HepG2 (cell line): ENCODE measurements around the gene BAZ1A. TPM values are rescaled to one million over a fixed set of nuclear protein-coding genes. Genes with fewer than 3 reads are reported as not detected.

ENCODE experiments used
- AKAP8 ChIP-seq: sonication (generic); formaldehyde crosslinking; IDR thresholded peaks from 2 replicates; pipeline ENCODE4 v1.5.1; 2020; ENCODE audit warnings: mild to moderate bottlenecking, missing genetic modification reagents
- ASH2L ChIP-seq: fragments of 300-600, 200-600 bp; sonication (generic); IDR thresholded peaks from 2 replicates; pipeline ENCODE4 v1.7.0; 2017; ENCODE audit warnings: low read depth, mild to moderate bottlenecking, moderate library complexity, mixed read lengths, low read length; ENCODE audit not compliant: insufficient read length
- ATAD3A ChIP-seq: sonication (generic); formaldehyde crosslinking; IDR thresholded peaks from 2 replicates; pipeline ENCODE4 v1.4.0; 2020; ENCODE audit warnings: missing genetic modification reagents
- CREB3 ChIP-seq: sonication (generic); formaldehyde crosslinking; IDR thresholded peaks from 2 replicates; pipeline ENCODE4 v1.5.0; 2020; ENCODE audit warnings: missing genetic modification reagents
- ELF1 ChIP-seq: sonication (generic); formaldehyde crosslinking; IDR thresholded peaks from 2 replicates; pipeline ENCODE4 v1.4.0; 2020; ENCODE audit warnings: missing genetic modification reagents
- ELF3 ChIP-seq: IDR thresholded peaks from 2 replicates; pipeline ENCODE4 v1.6.1; 2016; ENCODE audit warnings: missing genetic modification reagents, missing compliant biosample characterization
- JUND ChIP-seq: sonication (generic); formaldehyde crosslinking; IDR thresholded peaks from 2 replicates; pipeline ENCODE4 v1.8.0; 2022; ENCODE audit warnings: mild to moderate bottlenecking, missing genetic modification reagents
- KDM2A ChIP-seq: sonication (generic); formaldehyde crosslinking; IDR thresholded peaks from 2 replicates; pipeline ENCODE4 v1.4.0; 2020; ENCODE audit warnings: low read depth, missing genetic modification reagents, borderline replicate concordance
- KDM3A ChIP-seq: IDR thresholded peaks from 2 replicates; pipeline ENCODE4 v1.6.1; 2018; ENCODE audit warnings: low read depth, missing compliant biosample characterization
- MED13 ChIP-seq: sonication (generic); formaldehyde crosslinking; IDR thresholded peaks from 2 replicates; pipeline ENCODE4 v1.5.0; 2020; ENCODE audit warnings: missing genetic modification reagents
- POLR2AphosphoS2 ChIP-seq: IDR thresholded peaks from 2 replicates; pipeline ENCODE4 v1.6.1; 2011; ENCODE audit warnings: low read depth, low read length, improper control_type of control experiment
- RBM39 ChIP-seq: fragments of 200-400 bp; formaldehyde crosslinking; IDR thresholded peaks from one replicate; pipeline ENCODE4 v1.6.1; 2018; ENCODE audit warnings: antibody characterized with exemption, mild to moderate bottlenecking, low read depth, low read length; ENCODE audit not compliant: poor library complexity, severe bottlenecking
- REXO4 ChIP-seq: sonication (generic); formaldehyde crosslinking; IDR thresholded peaks from 2 replicates; pipeline ENCODE4 v1.8.0; 2022; ENCODE audit warnings: missing genetic modification reagents, mild to moderate bottlenecking, borderline replicate concordance
- ZFP1 ChIP-seq: IDR thresholded peaks from 2 replicates; pipeline ENCODE4 v1.6.1; 2016
- ZNF589 ChIP-seq: sonication (generic); formaldehyde crosslinking; conservative IDR thresholded peaks from 2 replicates; pipeline ENCODE4 v1.8.0; 2022; ENCODE audit warnings: mild to moderate bottlenecking, moderate library complexity, missing genetic modification reagents
- ZNF773 ChIP-seq: sonication (generic); formaldehyde crosslinking; IDR thresholded peaks from 2 replicates; pipeline ENCODE4 v1.4.0; 2020; ENCODE audit warnings: missing genetic modification reagents, borderline replicate concordance
- ZSCAN12 ChIP-seq: sonication (generic); formaldehyde crosslinking; IDR thresholded peaks from 2 replicates; pipeline ENCODE4 v1.9.0; 2021; ENCODE audit warnings: mild to moderate bottlenecking, missing genetic modification reagents
- ZSCAN20 ChIP-seq: sonication (generic); formaldehyde crosslinking; IDR thresholded peaks from 2 replicates; pipeline ENCODE4 v1.4.0; 2020; ENCODE audit warnings: missing genetic modification reagents, mild to moderate bottlenecking, borderline replicate concordance
- polyA plus RNA-seq, 8 experiments: library from polyadenylated mRNA; depleted of rRNA in 3 of 8; stranded (reverse) in 7 of 8; unstranded in 1 of 8; fragments of >200 nt; fragmentation: Illumina TruSeq in 4 of 8; extraction: Trizol in 4 of 8; gene quantifications; 2 replicates each; pipeline versions ENCODE4 v1.2.1 to v1.2.3, GENCODE V29; 2011 to 2016; ENCODE audit warnings: low read depth in 4 of 8, missing spikeins in 1 of 8, mixed read lengths in 1 of 8; ENCODE audit not compliant: insufficient read depth in 1 of 8
- total RNA-seq, 5 experiments: library from RNA; depleted of rRNA; stranded (reverse); fragments of >200 nt; fragmentation: Illumina TruSeq; extraction: Trizol; gene quantifications; 2 replicates each; pipeline ENCODE4 v1.2.3, GENCODE V29; 2016; ENCODE audit warnings: low read depth in 1 of 5
- TF ChIP-seq, protein P1 (sequence below): IDR thresholded peaks from 2 replicates; pipeline ENCODE4 v1.6.1; 2016; ENCODE audit warnings: missing compliant biosample characterization, missing genetic modification reagents, borderline replicate concordance
- TF ChIP-seq, protein P2 (sequence below): sonication (generic); formaldehyde crosslinking; conservative IDR thresholded peaks from 2 replicates; pipeline ENCODE4 v1.8.0; 2022; ENCODE audit warnings: mild to moderate bottlenecking, moderate library complexity, missing genetic modification reagents
- TF ChIP-seq, protein P3 (sequence below): sonication (generic); formaldehyde crosslinking; IDR thresholded peaks from 2 replicates; pipeline ENCODE4 v1.4.0; 2020; ENCODE audit warnings: missing genetic modification reagents, borderline replicate concordance
- TF ChIP-seq, protein P4 (sequence below): sonication (generic); formaldehyde crosslinking; IDR thresholded peaks from 2 replicates; pipeline ENCODE4 v1.8.1; 2023; ENCODE audit warnings: missing genetic modification reagents, mild to moderate bottlenecking, borderline replicate concordance

BAZ1A gene
- total and polyA plus RNA-seq, 2 of the 13 experiments (the other 11 are each of a cell fraction or from before 2014, with no cell fraction given) = 20.9 to 56.8 TPM

DNA sequence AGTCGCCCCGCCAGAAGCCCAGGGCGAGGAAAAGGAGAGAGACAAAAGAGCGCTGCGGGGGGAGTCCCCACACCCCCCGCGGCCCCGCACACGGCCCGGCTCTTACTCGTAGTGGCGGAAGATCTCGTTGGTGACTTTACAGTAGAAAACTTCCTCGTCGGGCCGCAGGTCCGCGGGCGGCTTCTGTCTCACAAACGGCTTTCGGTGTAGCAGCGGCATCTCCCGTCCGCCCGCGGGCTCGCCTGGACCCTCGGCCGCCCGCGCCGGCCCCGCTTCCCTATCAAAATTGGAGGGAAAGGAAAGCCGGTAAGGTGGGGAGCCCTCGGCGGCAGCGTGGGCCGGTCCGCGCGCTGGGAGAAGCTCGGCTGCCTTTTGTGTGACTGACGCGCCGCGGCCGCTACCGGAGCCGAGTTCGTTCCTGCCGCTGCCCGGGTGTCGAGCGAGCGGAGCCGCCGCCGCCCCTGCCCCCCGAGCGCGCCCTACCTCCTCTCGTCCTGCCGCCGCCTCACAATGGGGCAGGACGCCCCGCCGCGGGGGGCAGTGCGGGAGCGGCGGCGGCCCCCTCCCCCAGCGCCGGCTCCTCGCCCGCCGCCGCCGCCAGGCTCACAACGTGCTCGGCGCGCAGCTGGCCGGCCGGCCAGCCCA, 652 bp downstream of the BAZ1A start (continued):
- 0 out of 2 replicates have a peak, but pooled peaks have one; percentile 46 for TF ChIP-seq ELF1 (CRISPR knock-in tag)
- 0 out of 2 replicates have a peak, but pooled peaks have one; percentile 3 for TF ChIP-seq KDM3A (CRISPR knock-in tag)
- TF ChIP-seq MED13 (CRISPR knock-in tag) = no peak
- TF ChIP-seq, protein P1, sequence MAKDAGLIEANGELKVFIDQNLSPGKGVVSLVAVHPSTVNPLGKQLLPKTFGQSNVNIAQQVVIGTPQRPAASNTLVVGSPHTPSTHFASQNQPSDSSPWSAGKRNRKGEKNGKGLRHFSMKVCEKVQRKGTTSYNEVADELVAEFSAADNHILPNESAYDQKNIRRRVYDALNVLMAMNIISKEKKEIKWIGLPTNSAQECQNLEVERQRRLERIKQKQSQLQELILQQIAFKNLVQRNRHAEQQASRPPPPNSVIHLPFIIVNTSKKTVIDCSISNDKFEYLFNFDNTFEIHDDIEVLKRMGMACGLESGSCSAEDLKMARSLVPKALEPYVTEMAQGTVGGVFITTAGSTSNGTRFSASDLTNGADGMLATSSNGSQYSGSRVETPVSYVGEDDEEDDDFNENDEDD (CRISPR knock-in tag) = peak; percentile 56; the same call in 1 of the 2 replicates
- TF ChIP-seq, protein P2, sequence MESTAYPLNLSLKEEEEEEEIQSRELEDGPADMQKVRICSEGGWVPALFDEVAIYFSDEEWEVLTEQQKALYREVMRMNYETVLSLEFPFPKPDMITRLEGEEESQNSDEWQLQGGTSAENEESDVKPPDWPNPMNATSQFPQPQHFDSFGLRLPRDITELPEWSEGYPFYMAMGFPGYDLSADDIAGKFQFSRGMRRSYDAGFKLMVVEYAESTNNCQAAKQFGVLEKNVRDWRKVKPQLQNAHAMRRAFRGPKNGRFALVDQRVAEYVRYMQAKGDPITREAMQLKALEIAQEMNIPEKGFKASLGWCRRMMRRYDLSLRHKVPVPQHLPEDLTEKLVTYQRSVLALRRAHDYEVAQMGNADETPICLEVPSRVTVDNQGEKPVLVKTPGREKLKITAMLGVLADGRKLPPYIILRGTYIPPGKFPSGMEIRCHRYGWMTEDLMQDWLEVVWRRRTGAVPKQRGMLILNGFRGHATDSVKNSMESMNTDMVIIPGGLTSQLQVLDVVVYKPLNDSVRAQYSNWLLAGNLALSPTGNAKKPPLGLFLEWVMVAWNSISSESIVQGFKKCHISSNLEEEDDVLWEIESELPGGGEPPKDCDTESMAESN (CRISPR knock-in tag) = 0 out of 2 replicates have a peak, but pooled peaks have one; percentile 2
- TF ChIP-seq ZFP1 (CRISPR knock-in tag) = 0 out of 2 replicates have a peak, but pooled peaks have one; percentile 6
- TF ChIP-seq, protein P3, sequence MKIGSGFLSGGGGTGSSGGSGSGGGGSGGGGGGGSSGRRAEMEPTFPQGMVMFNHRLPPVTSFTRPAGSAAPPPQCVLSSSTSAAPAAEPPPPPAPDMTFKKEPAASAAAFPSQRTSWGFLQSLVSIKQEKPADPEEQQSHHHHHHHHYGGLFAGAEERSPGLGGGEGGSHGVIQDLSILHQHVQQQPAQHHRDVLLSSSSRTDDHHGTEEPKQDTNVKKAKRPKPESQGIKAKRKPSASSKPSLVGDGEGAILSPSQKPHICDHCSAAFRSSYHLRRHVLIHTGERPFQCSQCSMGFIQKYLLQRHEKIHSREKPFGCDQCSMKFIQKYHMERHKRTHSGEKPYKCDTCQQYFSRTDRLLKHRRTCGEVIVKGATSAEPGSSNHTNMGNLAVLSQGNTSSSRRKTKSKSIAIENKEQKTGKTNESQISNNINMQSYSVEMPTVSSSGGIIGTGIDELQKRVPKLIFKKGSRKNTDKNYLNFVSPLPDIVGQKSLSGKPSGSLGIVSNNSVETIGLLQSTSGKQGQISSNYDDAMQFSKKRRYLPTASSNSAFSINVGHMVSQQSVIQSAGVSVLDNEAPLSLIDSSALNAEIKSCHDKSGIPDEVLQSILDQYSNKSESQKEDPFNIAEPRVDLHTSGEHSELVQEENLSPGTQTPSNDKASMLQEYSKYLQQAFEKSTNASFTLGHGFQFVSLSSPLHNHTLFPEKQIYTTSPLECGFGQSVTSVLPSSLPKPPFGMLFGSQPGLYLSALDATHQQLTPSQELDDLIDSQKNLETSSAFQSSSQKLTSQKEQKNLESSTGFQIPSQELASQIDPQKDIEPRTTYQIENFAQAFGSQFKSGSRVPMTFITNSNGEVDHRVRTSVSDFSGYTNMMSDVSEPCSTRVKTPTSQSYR (CRISPR knock-in tag) = peak; percentile 73
- TF ChIP-seq ZSCAN12 = peak; percentile 12
- TF ChIP-seq JUND (CRISPR knock-in tag) = 0 out of 2 replicates have a peak, but pooled peaks have one; percentile 36
- TF ChIP-seq REXO4 (CRISPR knock-in tag) = peak; percentile 15; the same call in 1 of the 2 replicates
- TF ChIP-seq ZSCAN20 (CRISPR knock-in tag) = peak; percentile 64; the same call in 1 of the 2 replicates
- TF ChIP-seq ZNF589 (CRISPR knock-in tag) = 0 out of 2 replicates have a peak, but pooled peaks have one; percentile 9
- peak; percentile 80 for TF ChIP-seq ASH2L
- TF ChIP-seq KDM2A (CRISPR knock-in tag) = no peak
- TF ChIP-seq ATAD3A (CRISPR knock-in tag) = 0 out of 2 replicates have a peak, but pooled peaks have one; percentile 49
- TF ChIP-seq RBM39 = peak; percentile 36
- no peak for TF ChIP-seq POLR2AphosphoS2
- peak; percentile 24; the same call in 1 of the 2 replicates for TF ChIP-seq AKAP8
- TF ChIP-seq ZNF773 = peak; percentile 36; the same call in 1 of the 2 replicates
- 0 out of 2 replicates have a peak, but pooled peaks have one; percentile 14 for TF ChIP-seq ELF3 (CRISPR knock-in tag)
- TF ChIP-seq CREB3 = peak; percentile 84; the same call in 1 of the 2 replicates
- TF ChIP-seq, protein P4, sequence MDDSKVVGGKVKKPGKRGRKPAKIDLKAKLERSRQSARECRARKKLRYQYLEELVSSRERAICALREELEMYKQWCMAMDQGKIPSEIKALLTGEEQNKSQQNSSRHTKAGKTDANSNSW (CRISPR knock-in tag) = no peak
